Stimulated activated naive CD8-positive, alpha-beta T cell treated with anti-CD3 and anti-CD28 coated beads, Interleukin-15, Interleukin-2, amounts not matched to agents 100 U/mL and 50 U/mL, for 24 hours (primary cell): ENCODE data around the gene FAM200B.
"Not testable (repeated sequence)": the region's sequence is repeated elsewhere in the genome, so short reads cannot be mapped to it uniquely, and the experiment has no call there.

Source experiments
- ATAC-seq: fragments of 150-1000 bp; cut with Tn5 transposase; one replicate; pipeline ENCODE4 v1.10.0; 2021
- DNase-seq: peaks from one replicate; pipeline ENCODE4 v3.0.0; 2021

FAM200B gene

DNA sequence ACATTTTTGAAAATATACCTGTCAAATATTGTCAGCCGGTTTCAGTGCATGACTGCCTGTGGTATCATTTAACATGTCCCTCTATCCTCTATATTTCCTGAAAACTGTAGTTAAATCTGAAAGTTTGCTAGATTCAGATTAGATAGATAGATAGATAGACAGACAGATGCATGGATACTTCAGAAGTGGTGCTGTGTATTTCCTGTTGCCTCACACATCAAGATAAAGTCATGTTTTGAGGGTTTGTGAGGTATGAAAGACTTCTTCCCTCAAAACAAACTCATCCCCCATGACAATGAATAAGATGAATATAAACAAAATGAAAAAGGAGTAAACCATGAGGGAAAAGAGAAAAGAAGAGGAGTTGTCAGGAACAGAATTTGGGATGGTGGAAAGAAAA, 15.2 kb downstream of the FAM200B start:
- DNase-seq, result no peak
- no peak for ATAC-seq

- peak; percentile 72 for ATAC-seq
- DNase-seq, result peak; percentile 58
Measured at GRCh38 chr4:15702941-15703403, 21.3 kb downstream of the FAM200B start, which contains the start of gene BST1. TSS of gene BST1 (plus strand) at chr4:15703065. CDS start at chr4:15703145, 80 bp downstream.

- ATAC-seq (no peak), DNase-seq (no peak)
Measured at GRCh38 chr4:15703439-15703838, 21.8 kb downstream of the FAM200B start.

- DNase-seq, result no peak
- no peak for ATAC-seq
Measured at GRCh38 chr4:15704129-15704528, 22.5 kb downstream of the FAM200B start.

DNA sequence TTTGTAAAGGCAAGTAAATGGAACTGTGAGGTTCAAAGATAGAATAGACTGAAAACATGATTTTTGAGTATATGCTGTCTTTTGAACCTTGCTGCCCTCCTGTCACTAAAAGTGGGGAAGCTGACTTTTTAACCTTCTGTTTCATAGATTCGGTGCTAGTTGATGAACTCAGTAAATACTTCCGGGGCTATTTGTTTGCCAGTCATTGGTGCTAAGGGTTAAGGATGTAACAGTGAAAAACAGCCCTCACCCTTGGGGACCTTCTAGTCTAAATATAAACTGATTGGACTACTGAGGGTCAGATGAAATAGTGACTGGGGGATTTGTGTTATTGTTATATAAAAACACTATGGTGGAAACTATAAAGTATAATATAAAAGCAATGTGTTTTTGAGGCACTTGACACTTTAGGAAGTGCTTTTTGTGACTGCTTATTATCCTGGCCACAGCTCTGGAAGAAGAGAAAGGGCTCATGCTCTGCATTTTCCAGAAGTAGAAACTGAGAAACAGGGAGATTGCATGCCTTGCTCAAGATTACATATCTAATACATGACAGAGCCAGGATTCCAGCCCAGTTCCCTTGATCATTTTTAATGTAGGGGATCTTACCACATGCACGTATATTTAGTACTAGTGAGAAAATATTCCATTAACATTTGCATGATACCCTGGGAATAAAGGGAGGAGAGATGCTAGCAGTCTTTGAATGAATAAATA, 25.2 kb downstream of the FAM200B start:
- ATAC-seq (no peak), DNase-seq (no peak)

DNA sequence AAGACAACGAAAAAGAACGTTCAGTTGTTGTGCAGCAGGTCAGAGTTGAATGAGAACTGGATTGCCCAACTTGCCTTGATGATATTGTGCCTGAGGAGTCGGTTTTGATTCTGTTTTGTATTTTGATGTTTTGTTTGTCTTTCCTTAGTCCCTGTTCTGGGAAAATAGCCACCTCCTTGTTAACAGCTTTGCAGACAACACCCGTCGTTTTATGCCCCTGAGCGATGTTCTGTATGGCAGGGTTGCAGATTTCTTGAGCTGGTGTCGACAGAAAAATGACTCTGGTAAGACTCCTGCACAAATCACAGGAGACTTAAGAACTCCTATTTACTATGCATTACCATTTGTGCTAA, 25.7 kb downstream of the FAM200B start:
- no peak for ATAC-seq
- DNase-seq, result no peak

DNA sequence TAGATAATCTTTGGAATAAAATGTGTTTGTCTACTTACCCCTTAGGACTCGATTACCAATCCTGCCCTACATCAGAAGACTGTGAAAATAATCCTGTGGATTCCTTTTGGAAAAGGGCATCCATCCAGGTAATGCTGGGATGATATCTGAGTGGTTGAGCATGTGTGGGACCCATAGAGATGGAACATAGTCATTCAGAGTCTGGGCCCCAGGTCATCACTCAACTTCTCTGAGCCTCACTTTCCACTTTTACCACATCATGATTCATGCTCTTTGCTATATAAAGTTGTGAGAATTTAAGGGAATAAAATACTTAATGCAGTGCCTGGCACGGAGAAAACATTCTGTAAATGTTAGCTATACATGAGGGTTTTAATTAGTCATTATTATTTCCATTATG, 30.1 kb downstream of the FAM200B start:
- DNase-seq (no peak), ATAC-seq (peak; percentile 66)

GRCh38 chr4:15712214-15712613, 30.6 kb downstream of the FAM200B start:
- ATAC-seq (no peak), DNase-seq (no peak)

DNA sequence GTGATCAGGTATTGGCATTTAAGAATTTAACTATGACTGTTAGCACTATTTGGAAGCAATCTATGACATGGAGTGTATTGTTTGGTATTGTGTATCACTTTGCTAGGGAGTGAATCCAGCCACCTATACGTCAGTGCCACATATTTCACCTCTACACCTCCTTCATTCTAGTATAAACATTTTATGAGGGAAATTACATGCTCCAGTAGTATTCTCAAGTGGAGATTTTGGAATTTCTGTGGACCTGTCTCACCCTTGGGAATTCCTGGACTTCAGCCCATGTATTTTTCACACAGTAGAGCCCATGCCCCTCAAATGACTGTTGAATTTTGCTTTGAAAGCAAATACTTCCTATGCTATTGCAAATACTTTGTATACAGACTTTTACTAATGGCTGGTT, 32.5 kb downstream of the FAM200B start:
- no peak for DNase-seq
- ATAC-seq, result no peak

- DNase-seq (no peak), ATAC-seq (no peak)
Measured at GRCh38 chr4:15714646-15715435, 33.2 kb downstream of the FAM200B start.

GRCh38 chr4:15716115-15716514, 34.5 kb downstream of the FAM200B start:
- DNase-seq (no peak), ATAC-seq (no peak)

- no peak for DNase-seq
Measured at GRCh38 chr4:15717086-15717485, 35.5 kb downstream of the FAM200B start.

DNA sequence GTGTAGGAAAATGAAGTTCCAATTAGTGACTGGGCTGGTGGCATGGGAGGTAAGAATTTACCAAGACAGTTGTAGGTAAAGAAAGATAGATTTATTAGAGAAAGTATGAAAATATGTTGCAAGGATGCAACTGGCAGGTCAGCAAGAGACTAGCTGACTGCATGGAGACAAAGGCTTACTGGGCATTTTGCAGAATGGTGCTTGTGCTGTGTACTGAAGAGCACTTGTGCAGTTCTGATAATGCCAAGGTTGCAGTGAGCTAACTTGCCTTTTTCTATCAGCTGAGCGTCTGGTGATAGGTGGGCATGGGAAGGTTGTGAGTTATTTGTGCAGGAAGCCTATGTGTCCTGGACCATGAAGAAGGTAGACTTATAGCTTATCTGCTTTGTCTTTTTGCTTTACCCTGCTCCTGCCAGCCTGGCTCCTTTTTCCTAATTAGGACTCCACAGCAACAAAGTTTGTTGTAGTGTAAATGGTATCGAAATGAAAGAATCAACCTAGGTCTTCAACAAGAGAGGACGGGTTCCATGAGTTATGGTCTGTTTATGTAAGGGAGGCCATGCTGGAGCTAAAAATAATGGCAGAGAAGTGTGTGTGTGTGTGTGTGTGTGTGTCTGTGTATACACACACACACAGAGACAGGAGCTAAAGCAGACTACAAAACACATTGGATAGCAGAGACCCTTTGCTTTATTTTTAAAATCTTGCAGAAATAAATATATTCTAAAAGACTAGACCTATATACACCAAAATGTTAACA, 36.2 kb downstream of the FAM200B start:
- DNase-seq, result no peak
- no peak for ATAC-seq

More at GRCh38 chr4:15717086-15717485, 35.5 kb downstream of the FAM200B start:
- no peak for ATAC-seq

- no peak for ATAC-seq
Measured at GRCh38 chr4:15718465-15718864, 36.8 kb downstream of the FAM200B start.

DNA sequence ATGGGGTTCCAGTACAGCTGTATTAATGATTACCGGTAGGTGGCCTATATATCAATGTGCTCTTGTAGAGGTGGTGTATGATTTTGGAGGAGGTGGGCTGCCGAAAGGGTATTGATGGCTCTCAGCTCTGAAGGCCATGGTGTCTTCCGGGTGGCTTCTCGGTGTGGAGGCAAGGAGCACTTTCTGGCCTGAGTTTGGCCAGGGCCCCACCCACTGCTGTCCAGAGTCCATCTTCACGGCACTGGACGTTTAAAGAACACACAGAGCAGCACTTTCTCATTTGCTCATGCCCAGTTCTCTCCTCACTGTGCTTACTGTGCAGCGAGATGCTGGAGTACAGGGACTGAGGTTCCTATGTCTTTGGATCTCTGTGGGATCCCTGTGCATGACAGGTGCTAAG, 37.3 kb downstream of the FAM200B start:
- ATAC-seq (no peak), DNase-seq (no peak)

More at GRCh38 chr4:15718465-15718864, 36.8 kb downstream of the FAM200B start:
- no peak for DNase-seq

DNA sequence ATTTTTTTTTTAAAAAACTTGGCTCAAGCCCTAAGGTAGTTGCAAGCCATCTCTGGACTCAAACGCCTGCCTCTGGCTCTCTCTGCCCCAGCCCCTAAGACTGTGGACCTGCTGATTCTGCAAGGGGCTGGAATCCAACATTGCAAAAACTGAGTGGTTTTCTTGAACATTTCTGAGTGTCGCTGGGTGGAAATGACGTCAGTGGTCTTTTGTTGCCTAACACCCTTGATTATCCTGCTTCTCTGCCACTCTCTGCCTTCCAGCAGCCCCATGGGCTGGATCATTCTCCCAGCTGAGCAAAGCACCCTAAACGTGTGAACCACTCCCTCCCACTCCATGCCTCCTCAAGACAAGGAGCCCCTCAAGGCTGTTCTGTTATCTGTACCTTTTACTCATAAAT, 37.9 kb downstream of the FAM200B start:
- ATAC-seq (no peak), DNase-seq (no peak)

GRCh38 chr4:15720851-15721250, 39.2 kb downstream of the FAM200B start:
- ATAC-seq (no peak), DNase-seq (no peak)

GRCh38 chr4:15725608-15726007, 44.0 kb downstream of the FAM200B start:
- ATAC-seq (no peak), DNase-seq (no peak)

DNA sequence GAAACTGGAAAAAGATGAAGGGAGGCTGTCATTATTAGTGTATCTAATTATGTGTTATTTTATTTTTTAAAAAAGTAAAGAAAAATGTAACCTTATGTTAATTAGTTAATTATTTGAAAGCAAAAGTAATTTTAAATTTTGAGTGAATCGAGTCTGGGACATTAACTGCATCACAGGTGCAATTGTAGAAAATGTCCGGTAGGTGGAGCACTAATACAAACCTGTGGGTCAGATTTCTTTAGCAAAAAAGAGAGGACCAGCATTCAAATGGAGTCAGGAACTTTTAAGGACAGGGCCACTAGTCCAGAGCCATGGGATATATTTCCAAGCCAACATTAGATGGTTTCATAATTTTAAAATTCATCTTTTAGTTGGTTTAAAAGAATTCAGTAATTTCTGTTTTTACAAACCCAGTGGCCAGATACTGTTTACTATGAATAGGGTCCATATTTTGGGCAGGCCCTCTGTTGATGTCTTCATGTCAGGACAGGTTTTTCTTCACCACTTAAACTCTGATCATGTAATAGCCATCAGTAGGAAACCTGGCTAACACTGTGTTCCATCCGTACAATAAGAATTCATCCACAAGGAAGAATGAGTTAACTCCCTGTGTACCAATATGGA, 48.4 kb downstream of the FAM200B start:
- DNase-seq (peak; percentile 15), ATAC-seq (no peak)

DNA sequence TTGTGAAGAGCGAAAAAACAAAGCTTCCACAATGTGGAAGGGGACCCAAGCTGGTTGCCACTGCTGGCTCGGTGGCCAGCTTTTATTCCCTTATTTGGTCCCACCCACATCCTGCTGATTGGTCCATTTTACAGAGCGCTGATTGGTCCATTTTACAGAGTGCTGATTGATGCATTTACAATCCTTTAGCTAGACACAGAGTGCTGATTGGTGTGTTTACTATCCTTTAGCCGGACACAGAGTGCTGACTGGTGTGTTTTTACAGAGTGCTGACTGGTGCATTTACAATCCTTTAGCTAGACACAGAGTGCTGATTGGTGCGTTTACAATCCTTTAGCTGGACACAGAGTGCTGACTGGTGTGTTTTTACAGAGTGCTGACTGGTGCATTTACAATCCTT, 51.4 kb downstream of the FAM200B start:
- ATAC-seq, DNase-seq: not testable (repeated sequence)

DNA sequence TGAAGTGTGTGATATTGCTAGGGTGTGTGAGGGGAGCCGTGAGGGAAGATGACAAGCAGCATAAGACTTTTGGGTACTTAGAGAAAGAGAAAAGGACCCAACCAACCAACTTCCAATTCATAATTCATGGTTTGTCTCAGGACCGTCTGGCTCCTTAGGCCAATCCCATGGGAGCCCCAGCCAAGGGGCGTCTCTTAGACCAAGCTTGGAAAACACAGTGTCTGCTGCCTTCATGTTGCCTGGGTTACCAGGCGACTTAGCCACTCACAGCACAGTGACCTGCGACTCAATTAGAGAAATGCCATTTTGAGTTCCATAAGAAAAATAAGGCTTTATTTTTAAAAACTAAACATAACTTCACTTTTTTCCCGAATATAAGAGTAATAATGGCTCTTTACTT, 53.9 kb downstream of the FAM200B start:
- no peak for ATAC-seq

GRCh38 chr4:15736514-15737050, 55.0 kb downstream of the FAM200B start:
- ATAC-seq (no peak), DNase-seq (no peak)

More for the DNA sequence above, 53.9 kb downstream of the FAM200B start:
- no peak for DNase-seq
